Pancreas (tissue), 10 donors: ENCODE results near the gene PNPLA1. TPM values are rescaled to one million over a fixed set of nuclear protein-coding genes. Genes with fewer than 3 reads are reported as not detected.

ENCODE experiments used
- ATAC-seq, 4 donors: fragments of 200-7000 bp; cut with Tn5 transposase; one replicate each; pipeline versions ENCODE4 v1.8.0 to v1.9.1; 2020; ENCODE audit warnings: mild to moderate bottlenecking in 4 of 4, moderate library complexity in 4 of 4
- DNase-seq, 6 donors: peaks; one replicate each; pipeline ENCODE4 v3.0.0-alpha.2; 2020
- FAIRE-seq: peaks from 2 replicates; lab custom pipeline; 2012; peaks lifted over from hg19 to GRCh38; lab: Jason Lieb, UNC
- H3K27ac ChIP-seq, 4 donors: fragments of 200-600 bp; sonication (generic); 1 replicate in 3 of 4; 2 replicates in 1 of 4; pipeline versions ENCODE4 v1.5.0 to v1.8.0; 2020
- H3K27me3 ChIP-seq, 4 donors: fragments of 200-600 bp; one replicate each; pipeline ENCODE4 v1.8.0; 2021
- H3K36me3 ChIP-seq, 3 donors: fragments of 200-600 bp; sonication (generic) in 1 of 3; one replicate each; pipeline versions ENCODE4 v1.5.0 to v1.8.0; 2020 to 2021
- H3K4me1 ChIP-seq, 3 donors: fragments of 200-600 bp; one replicate each; pipeline ENCODE4 v1.8.0; 2021
- H3K4me3 ChIP-seq, 4 donors: fragments of 200-600 bp; sonication (generic) in 2 of 4; one replicate each; pipeline versions ENCODE4 v1.5.0 to v1.8.0; 2020 to 2021
- H3K9me3 ChIP-seq, 4 donors: fragments of 200-600 bp; one replicate each; pipeline ENCODE4 v1.8.0; 2021
- WGBS, 2 donors: extraction: QIAGEN DNeasy Blood & Tissue Kit; methylation state at CpG; one replicate each; pipeline ENCODE4 v1.1.7; 2013; 5-methylcytosine and 5-hydroxymethylcytosine counted together
- intact Hi-C, 3 donors: fragments of 100-400 bp; cut with DNase I; formaldehyde crosslinking; loops; one replicate each; pipeline versions ENCODE4 v1.11.1 to v1.14.2; 2022
- polyA plus RNA-seq, 2 donors: library from polyadenylated mRNA; stranded (reverse); fragments of 200-250 nt; gene quantifications; one replicate each; pipeline ENCODE4 v1.2.3, GENCODE V29; 2013
- total RNA-seq, 6 donors: library from RNA; stranded (reverse); fragmentation: NEBNext Ultra II Directional in 4 of 6; extraction: Animal tissue kit (Norgen Biotek cat#: 25700) in 4 of 6; gene quantifications; one replicate each; pipeline versions ENCODE4 v1.2.1 to v1.2.4, GENCODE V29; 2021 to 2023
- TF ChIP-seq, protein P1 (sequence below), 4 donors: fragments of 200-600 bp; sonication (generic) in 3 of 4; IDR thresholded peaks; one replicate each; pipeline versions ENCODE4 v1.5.0 to v1.8.0; 2021; ENCODE audit warnings: antibody characterized with exemption in 4 of 4
- donor health status: healthy with polysubstance abuse.
- donor health status: DM: no; HTN: no; CAD: no; lungs with moderate emphysema.
- donor health status: DM: no; HTN: no; CAD: no.
- donor health status: control.
- donor health status: control.
- donor health status: Bipolar disorder and iron deficiency.
- donor health status: DM: yes; HTN: yes; CAD: no.
- donor health status: DM: no; HTN: no; CAD: no.
- donor health status: DM: no; HTN: no; CAD: no.
- donor health status: DM: yes; HTN: yes; CAD: no.

Gene PNPLA1
- total and polyA plus RNA-seq, 8 donors: 0.12 TPM; not detected in 7

DNA sequence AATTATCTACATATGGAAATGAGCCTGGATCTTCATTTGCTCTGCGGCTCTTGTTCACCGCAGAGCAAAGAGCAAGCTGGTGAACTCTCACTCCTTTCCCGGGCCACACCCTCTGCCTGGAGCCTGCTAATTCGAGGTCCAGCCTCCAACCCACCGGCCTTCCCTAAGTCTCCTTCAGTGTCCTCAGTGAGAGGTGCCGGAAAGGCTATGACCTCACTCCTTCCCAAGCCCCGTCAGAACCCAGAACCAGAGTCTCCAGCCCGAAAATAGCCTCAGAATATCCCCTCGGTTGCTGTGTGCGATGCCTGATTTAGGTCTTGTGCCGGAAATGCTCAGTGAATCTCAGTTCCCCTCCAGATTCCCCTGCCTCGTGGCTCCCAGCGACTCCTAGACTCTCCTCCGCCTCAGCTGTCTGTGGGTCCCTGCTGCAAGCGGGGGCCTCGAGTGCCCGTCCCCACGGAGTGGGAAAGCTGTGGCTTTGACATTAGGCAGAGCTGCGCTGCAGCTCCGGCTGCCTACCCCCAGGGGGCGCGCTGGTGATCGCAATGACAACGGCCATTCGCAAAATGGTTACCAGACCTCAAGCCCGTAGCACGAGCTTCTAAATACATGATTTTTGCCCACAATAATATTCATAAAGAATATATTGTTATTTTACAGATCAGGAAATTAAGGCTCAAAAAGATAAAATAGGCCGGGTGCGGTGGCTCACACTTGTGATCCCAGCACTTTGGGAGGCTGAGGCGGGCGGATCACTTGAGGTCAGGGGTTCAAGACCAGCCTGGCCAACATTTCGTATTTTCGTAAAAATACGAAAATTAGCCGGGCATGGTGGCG is 71.0 kb downstream of the PNPLA1 start:
- Histone ChIP-seq H3K27ac (peak overlapping the region in 2 of 4 donors; percentile 19 to 27), H3K4me3 (peak overlapping the region in 1 of 4 donors; percentile 5), H3K9me3 (no peaks in the 10 kb centered on the region), H3K4me1 (peaks cover 0 to under 1% (median 0%) of the 10 kb centered on the region in 3 donors), H3K27me3 (no peaks in the 10 kb centered on the region), H3K36me3 (no peaks in the 10 kb centered on the region)
- DNase-seq (peak; percentile 51 to 94 (median 76)), FAIRE-seq (no peak), ATAC-seq (peak; percentile 82 to 93 (median 86))
- TF ChIP-seq, protein P1, sequence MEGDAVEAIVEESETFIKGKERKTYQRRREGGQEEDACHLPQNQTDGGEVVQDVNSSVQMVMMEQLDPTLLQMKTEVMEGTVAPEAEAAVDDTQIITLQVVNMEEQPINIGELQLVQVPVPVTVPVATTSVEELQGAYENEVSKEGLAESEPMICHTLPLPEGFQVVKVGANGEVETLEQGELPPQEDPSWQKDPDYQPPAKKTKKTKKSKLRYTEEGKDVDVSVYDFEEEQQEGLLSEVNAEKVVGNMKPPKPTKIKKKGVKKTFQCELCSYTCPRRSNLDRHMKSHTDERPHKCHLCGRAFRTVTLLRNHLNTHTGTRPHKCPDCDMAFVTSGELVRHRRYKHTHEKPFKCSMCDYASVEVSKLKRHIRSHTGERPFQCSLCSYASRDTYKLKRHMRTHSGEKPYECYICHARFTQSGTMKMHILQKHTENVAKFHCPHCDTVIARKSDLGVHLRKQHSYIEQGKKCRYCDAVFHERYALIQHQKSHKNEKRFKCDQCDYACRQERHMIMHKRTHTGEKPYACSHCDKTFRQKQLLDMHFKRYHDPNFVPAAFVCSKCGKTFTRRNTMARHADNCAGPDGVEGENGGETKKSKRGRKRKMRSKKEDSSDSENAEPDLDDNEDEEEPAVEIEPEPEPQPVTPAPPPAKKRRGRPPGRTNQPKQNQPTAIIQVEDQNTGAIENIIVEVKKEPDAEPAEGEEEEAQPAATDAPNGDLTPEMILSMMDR (IDR thresholded peaks at IDR 0.05): peak; percentile 89 to 94 (median 92)
- 19 to 22% methylated on average over 36 of the region's 36 CpGs for WGBS, 2 donors
- intact Hi-C loops: no loop called here

DNA sequence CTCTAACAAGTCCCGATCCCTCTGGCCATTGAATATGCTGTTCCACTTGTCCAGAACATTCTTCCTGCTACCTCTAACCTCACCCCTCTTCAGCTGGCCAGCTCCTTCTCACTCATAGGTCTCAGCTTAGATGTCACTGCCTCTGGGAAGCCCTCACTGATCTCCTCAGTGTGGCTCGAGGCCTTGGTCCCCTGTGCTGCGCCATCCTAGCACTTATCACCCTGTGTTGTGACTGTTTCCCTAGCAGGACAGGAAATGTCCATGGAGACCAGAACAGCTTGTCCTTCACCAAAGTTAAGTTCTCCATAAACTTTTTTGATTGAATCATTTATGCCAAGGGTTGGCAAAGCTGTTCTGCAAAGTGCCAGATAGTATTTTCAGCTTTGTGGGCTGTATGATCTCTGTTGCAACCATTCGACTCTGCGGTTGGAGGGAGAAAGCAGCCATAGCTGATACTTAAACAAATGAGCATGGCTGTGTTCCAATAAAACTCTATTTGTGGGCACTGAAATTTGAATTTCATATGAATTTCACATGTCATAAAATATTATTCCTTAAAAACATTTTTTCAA is 73.3 kb downstream of the PNPLA1 start:
- Histone ChIP-seq H3K27ac (no peak overlapping the region), H3K4me3 (no peak overlapping the region), H3K36me3 (no peaks in the 10 kb centered on the region), H3K9me3 (no peaks in the 10 kb centered on the region), H3K27me3 (no peaks in the 10 kb centered on the region), H3K4me1 (peaks cover 3 to 21% (median 5%) of the 10 kb centered on the region in 3 donors)
- TF ChIP-seq, protein P1 (IDR thresholded peaks at IDR 0.05): no peak
- no peak for FAIRE-seq
- peak in 1 of 6 donors; percentile 6 for DNase-seq
- WGBS, 2 donors: 82 to 96% methylated on average over 5 of the region's 5 CpGs
- intact Hi-C loops: no loop called here
- no peak for ATAC-seq

DNA sequence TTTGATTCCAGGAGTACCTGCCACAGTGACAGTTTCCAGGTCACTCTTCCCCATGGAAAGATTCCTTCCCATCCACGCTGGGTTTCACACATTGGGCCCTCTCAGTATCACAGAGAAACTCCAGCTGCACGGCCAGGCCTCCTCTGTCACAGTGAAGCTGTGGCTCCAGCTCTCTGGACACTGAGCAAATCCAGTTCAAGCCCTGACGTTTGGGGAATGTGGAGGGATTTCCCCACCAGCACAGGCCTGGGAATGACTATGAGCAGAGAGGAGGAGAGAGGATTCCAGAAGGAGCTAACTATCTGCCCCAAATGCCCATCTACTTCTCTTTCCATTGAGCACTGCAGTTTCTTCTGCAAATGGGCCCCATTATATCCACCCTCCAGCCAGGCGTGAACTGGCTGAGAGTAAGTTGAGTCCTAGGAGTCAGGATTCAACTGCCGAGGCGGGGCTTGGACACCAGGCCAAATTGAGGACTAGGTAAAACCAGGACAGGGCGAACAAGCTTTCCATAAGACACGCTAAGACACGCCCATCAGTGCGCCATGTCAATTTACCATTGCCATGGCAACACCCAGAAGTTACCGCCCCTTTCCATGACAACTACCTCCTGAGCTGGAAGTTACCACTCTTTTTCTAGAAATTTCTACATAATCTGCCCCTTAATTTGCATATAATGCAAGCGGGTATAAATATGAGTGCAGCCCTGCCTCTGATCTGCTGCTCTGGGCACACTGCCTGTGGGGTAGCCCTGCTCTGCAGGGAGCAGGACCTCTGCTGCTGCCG is 76.0 kb downstream of the PNPLA1 start:
- ATAC-seq (peak in 1 of 4 donors; percentile 7), FAIRE-seq (no peak), DNase-seq (peak in 1 of 6 donors; percentile 38)
- H3K9me3 ChIP-seq: no peaks in the 10 kb centered on the region
- no peaks in the 10 kb centered on the region for H3K36me3 ChIP-seq
- intact Hi-C loops: no loop called here
- TF ChIP-seq, protein P1 (IDR thresholded peaks at IDR 0.05): no peak
- no peaks in the 10 kb centered on the region for H3K27me3 ChIP-seq
- peak overlapping the region in 1 of 4 donors; percentile 19 for H3K27ac ChIP-seq
- H3K4me1 ChIP-seq: peaks cover 3 to 40% (median 5%) of the 10 kb centered on the region in 3 donors
- 87 to 89% methylated on average over 13 of the region's 13 CpGs for WGBS, 2 donors
- H3K4me3 ChIP-seq: no peak overlapping the region

DNA sequence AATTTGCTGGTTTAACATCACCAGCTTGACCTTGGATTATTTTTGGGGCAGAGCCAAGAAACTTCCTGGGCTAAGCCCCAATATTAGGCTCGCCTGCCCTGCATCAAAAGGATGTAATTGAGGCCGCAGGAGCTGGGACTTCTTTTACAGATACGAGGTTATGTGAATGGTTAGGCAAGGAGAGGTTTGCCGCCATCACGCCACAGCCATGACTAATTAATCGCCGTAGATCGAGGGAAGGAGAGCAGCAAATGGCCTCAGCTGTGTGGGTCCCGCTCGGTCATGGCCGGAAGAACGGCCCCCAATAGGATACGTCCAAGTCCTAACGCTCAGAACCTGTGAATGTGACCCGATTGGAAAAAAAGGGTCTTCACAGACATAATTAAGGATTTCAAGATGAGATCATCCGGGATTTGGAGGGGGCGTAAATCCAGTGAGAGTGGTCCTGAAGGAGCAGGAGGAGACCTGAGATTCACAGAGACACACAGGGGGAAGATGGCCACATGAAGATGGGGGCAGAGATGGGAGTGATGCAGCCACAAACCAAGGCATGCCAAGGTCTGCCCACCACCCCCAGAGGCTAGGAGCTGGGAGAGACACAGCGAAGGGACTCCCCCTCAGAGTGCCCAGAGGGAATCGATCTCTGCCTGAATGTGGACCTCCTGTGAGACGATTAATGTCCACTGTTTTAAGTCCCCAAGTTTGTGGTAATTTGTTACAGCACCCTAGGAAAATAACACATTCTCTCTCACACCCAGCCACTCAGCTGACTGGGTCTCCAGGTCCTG is 76.8 kb downstream of the PNPLA1 start:
- Histone ChIP-seq H3K27ac (peak overlapping the region in 2 of 4 donors; percentile 75 to 78), H3K36me3 (no peaks in the 10 kb centered on the region), H3K4me1 (peaks cover 3 to 48% (median 5%) of the 10 kb centered on the region in 3 donors), H3K9me3 (no peaks in the 10 kb centered on the region), H3K4me3 (no peak overlapping the region), H3K27me3 (no peaks in the 10 kb centered on the region)
- WGBS, 2 donors: 92% methylated on average over 20 of the region's 20 CpGs
- TF ChIP-seq, protein P1 (IDR thresholded peaks at IDR 0.05): no peak
- no peak for ATAC-seq
- DNase-seq: no peak
- FAIRE-seq: no peak
- intact Hi-C loops: no loop called here
